Upper lobe of left lung (tissue), 6 donors: Measurements from ENCODE around the gene WNT2B. TPM values are rescaled to one million over a fixed set of nuclear protein-coding genes. Genes with fewer than 3 reads are reported as not detected.

Source experiments
- ATAC-seq, 2 donors: fragments of 200-7000 bp; cut with Tn5 transposase; one replicate each; pipeline ENCODE4 v1.9.1; 2022; ENCODE audit warnings: mild to moderate bottlenecking in 2 of 2, moderate library complexity in 2 of 2; ENCODE audit not compliant: low FRiP score in 2 of 2
- DNase-seq, 2 donors: peaks; one replicate each; pipeline ENCODE4 v3.0.0-alpha.2; 2019 to 2020
- H3K27ac ChIP-seq, 4 donors: fragments of 200-600 bp; sonication (generic); one replicate each; pipeline ENCODE4 v1.5.1; 2016 to 2019
- H3K27me3 ChIP-seq, 4 donors: fragments of 200-600 bp; sonication (generic); one replicate each; pipeline ENCODE4 v1.5.1; 2017 to 2019
- H3K36me3 ChIP-seq, 4 donors: fragments of 200-600 bp; sonication (generic); one replicate each; pipeline ENCODE4 v1.5.1; 2016 to 2019
- H3K4me1 ChIP-seq, 4 donors: fragments of 200-600 bp; sonication (generic); one replicate each; pipeline ENCODE4 v1.5.1; 2018 to 2019
- H3K4me3 ChIP-seq, 4 donors: fragments of 200-600 bp; sonication (generic); one replicate each; pipeline ENCODE4 v1.5.1; 2017 to 2019; ENCODE audit warnings: mild to moderate bottlenecking in 2 of 4, moderate library complexity in 1 of 4
- H3K9me3 ChIP-seq, 4 donors: fragments of 200-600 bp; sonication (generic); one replicate each; pipeline ENCODE4 v1.5.1; 2018 to 2019
- CTCF ChIP-seq, 6 experiments: fragments of 450-650 bp in 4 of 6; fragments of 200-600 bp in 2 of 6; sonication (generic) in 2 of 6; IDR thresholded peaks; one replicate each; pipeline ENCODE4 v1.5.1; 2016 to 2019; ENCODE audit warnings: antibody characterized with exemption in 6 of 6
- EP300 ChIP-seq, 4 donors: sonication (generic); formaldehyde crosslinking; IDR thresholded peaks; one replicate each; pipeline ENCODE4 v1.5.1; 2017; ENCODE audit warnings: antibody characterized with exemption in 4 of 4, control low read depth in 2 of 4
- POLR2A ChIP-seq, 4 donors: fragments of 450-650 bp; IDR thresholded peaks; one replicate each; pipeline ENCODE4 v1.5.1; 2016 to 2017; ENCODE audit warnings: antibody characterized with exemption in 4 of 4, mild to moderate bottlenecking in 2 of 4
- POLR2AphosphoS5 ChIP-seq, 2 donors: sonication (generic); formaldehyde crosslinking; IDR thresholded peaks; one replicate each; pipeline ENCODE4 v1.5.1; 2017; ENCODE audit warnings: antibody characterized with exemption in 2 of 2
- WGBS, 2 donors: methylation state at CpG; one replicate each; pipeline ENCODE4 v1.1.5; 2017 to 2018; 5-methylcytosine and 5-hydroxymethylcytosine counted together
- total RNA-seq, 6 donors: library from RNA; depleted of rRNA in 4 of 6; stranded (reverse); fragments of >200 nt in 4 of 6; gene quantifications; one replicate each; pipeline versions ENCODE4 v1.1.0 to v1.2.1, GENCODE V29; 2016 to 2021
- donor health status: DM: no; HTN: no; CAD: no; lungs with moderate emphysema.
- donor health status: DM: no; HTN: yes; CAD: no; lungs with severe emphysema.

WNT2B gene
- total RNA-seq, 6 donors from 2014 or later = 4.5 to 19.9 (median 9.5) TPM

DNA sequence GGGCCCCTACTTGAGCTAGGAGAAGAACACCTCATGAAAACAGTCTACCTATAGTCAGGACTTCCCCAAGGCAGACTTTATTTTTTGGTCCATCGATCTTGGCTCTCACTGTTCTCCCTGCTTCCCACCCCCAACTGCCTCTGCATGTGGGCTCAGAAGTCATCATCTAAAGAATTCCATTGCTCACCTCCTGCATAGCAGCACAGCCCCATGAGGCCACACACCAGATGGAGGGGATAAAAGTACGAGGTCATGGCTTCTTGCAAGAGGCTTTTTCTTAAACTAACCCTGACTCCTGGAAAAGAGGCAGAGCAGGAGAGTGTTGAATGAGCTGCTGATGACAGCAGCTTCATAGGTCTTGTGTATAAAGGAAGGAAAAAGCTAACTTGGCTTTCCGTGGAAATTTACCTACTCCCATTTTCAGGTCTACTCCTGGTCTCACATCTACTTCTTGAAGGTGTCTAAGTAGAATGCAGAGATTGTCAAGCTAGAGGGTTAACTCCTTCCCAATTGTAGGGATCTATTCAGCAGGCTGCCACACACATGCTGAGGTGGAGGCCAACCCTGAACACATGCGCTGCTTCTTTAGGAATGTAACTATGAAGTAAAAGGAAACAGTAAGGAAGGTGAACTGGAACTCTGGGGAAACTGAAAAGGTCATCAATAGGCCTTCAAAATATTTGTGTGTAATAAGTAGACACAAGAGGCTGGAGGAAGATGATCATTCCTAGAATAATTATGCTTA lies 18.7 kb downstream of the WNT2B start:
- no peaks in the 10 kb centered on the region for H3K4me1 ChIP-seq
- ATAC-seq (no peak), DNase-seq (no peak)
- peaks cover 0 to 36% (median 16%) of the 10 kb centered on the region in 4 donors for H3K36me3 ChIP-seq
- no peaks in the 10 kb centered on the region for H3K27me3 ChIP-seq
- H3K27ac ChIP-seq = no peak overlapping the region
- no peaks in the 10 kb centered on the region for H3K9me3 ChIP-seq
- 59 to 75% methylated on average over 4 of the region's 4 CpGs for WGBS, 2 donors
- no peak overlapping the region for H3K4me3 ChIP-seq
- TF ChIP-seq CTCF (IDR thresholded peaks at IDR 0.05) (no peak), POLR2AphosphoS5 (IDR thresholded peaks at IDR 0.05) (no peak), EP300 (IDR thresholded peaks at IDR 0.05) (no peak), POLR2A (IDR thresholded peaks at IDR 0.05) (no peak)

- no peaks in the 10 kb centered on the region for H3K4me1 ChIP-seq
- H3K9me3 ChIP-seq = no peaks in the 10 kb centered on the region
- TF ChIP-seq POLR2A (IDR thresholded peaks at IDR 0.05) = no peak
- TF ChIP-seq POLR2AphosphoS5 (IDR thresholded peaks at IDR 0.05) = no peak
- TF ChIP-seq EP300 (IDR thresholded peaks at IDR 0.05) = no peak
- DNase-seq (no peak), ATAC-seq (no peak)
- no peak overlapping the region for H3K4me3 ChIP-seq
- peaks cover 0 to 36% (median 16%) of the 10 kb centered on the region in 4 donors for H3K36me3 ChIP-seq
- H3K27me3 ChIP-seq = no peaks in the 10 kb centered on the region
- H3K27ac ChIP-seq = no peak overlapping the region
These were observed 19.3 kb downstream of the WNT2B start for GRCh38 chr1:112528076-112528475.

DNA sequence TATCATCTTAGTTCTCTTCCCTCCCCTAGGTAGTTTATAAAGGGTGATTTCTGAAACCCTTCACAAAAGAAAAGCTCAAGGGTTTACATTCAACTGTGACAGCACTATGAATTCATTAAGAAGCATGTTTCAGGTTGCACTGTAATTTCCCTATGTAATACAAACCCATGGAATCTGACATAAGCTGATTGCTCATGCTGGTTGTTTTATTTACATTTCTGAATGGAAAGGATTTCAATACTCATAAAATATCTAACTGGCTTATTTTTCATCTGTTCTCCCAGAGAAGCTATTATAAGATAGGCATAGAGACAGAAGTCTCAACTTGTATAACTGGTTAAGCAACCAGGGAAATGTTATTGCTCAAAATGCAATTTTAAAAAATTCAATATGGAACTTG lies 20.5 kb downstream of the WNT2B start:
- ATAC-seq (no peak), DNase-seq (no peak)
- Histone ChIP-seq H3K27me3 (no peaks in the 10 kb centered on the region), H3K27ac (no peak overlapping the region), H3K36me3 (peaks cover 0 to 30% (median 17%) of the 10 kb centered on the region in 4 donors), H3K4me3 (no peak overlapping the region), H3K4me1 (no peaks in the 10 kb centered on the region), H3K9me3 (no peaks in the 10 kb centered on the region)
- TF ChIP-seq POLR2A (IDR thresholded peaks at IDR 0.05) = no peak
- TF ChIP-seq POLR2AphosphoS5 (IDR thresholded peaks at IDR 0.05) = no peak
- no peak for TF ChIP-seq CTCF (IDR thresholded peaks at IDR 0.05)
- no peak for TF ChIP-seq EP300 (IDR thresholded peaks at IDR 0.05)

- ATAC-seq = no peak
- no peak overlapping the region for H3K4me3 ChIP-seq
- TF ChIP-seq POLR2A (IDR thresholded peaks at IDR 0.05) = no peak
These were observed 22.1 kb downstream of the WNT2B start for GRCh38 chr1:112530832-112531231.

GRCh38 chr1:112532064-112532463 lies 23.3 kb downstream of the WNT2B start:
- TF ChIP-seq EP300 (IDR thresholded peaks at IDR 0.05) (no peak), POLR2AphosphoS5 (IDR thresholded peaks at IDR 0.05) (no peak), POLR2A (IDR thresholded peaks at IDR 0.05) (no peak), CTCF (IDR thresholded peaks at IDR 0.05) (no peak)
- H3K27ac ChIP-seq = no peak overlapping the region
- no peak for DNase-seq
- H3K4me3 ChIP-seq = no peak overlapping the region
- H3K9me3 ChIP-seq = no peaks in the 10 kb centered on the region
- H3K4me1 ChIP-seq = no peaks in the 10 kb centered on the region
- 92 to 93% methylated on average over 4 of the region's 4 CpGs for WGBS, 2 donors
- H3K27me3 ChIP-seq = no peaks in the 10 kb centered on the region
- peaks cover 0 to 12% (median 6%) of the 10 kb centered on the region in 4 donors for H3K36me3 ChIP-seq
- ATAC-seq = no peak

More at GRCh38 chr1:112530832-112531231, 22.1 kb downstream of the WNT2B start:
- Histone ChIP-seq H3K27me3 (no peaks in the 10 kb centered on the region), H3K9me3 (no peaks in the 10 kb centered on the region), H3K27ac (no peak overlapping the region), H3K36me3 (peaks cover 0 to 21% (median 10%) of the 10 kb centered on the region in 4 donors), H3K4me1 (no peaks in the 10 kb centered on the region)
- DNase-seq = no peak

DNA sequence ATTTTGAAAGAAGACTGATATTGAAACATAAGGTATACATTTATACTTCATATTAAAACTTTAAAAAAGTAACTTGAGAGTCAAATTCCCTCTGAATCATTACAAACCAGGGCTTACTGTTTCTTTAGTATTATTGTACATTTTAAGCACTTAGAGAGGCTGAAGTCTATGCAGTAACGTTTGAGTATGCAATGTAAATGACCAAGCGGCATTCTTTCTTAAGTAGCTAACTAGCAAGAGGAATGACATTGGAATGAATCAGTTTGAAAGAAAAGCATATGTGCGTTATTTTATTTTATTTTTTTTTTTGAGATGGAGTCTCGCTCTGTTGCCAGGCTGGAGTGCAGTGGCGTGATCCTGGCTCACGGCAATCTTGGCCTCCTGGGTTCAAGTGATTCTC lies 24.3 kb downstream of the WNT2B start:
- Histone ChIP-seq H3K9me3 (no peaks in the 10 kb centered on the region), H3K27me3 (no peaks in the 10 kb centered on the region), H3K4me1 (no peaks in the 10 kb centered on the region), H3K36me3 (peaks cover 0 to 3% (median 1%) of the 10 kb centered on the region in 4 donors), H3K4me3 (no peak overlapping the region), H3K27ac (no peak overlapping the region)
- TF ChIP-seq EP300 (IDR thresholded peaks at IDR 0.05) = no peak
- no peak for TF ChIP-seq POLR2AphosphoS5 (IDR thresholded peaks at IDR 0.05)
- no peak for TF ChIP-seq CTCF (IDR thresholded peaks at IDR 0.05)
- no peak for TF ChIP-seq POLR2A (IDR thresholded peaks at IDR 0.05)
- DNase-seq (no peak), ATAC-seq (no peak)
- 89 to 93% methylated on average over 6 of the region's 6 CpGs for WGBS, 2 donors
